Large intestine (tissue), 3 donors: ENCODE data around the gene FSTL4. TPM values are rescaled to one million over a fixed set of nuclear protein-coding genes. Genes with fewer than 3 reads are reported as not detected.

Source experiments
- DNase-seq, 2 donors: peaks; one replicate each; pipeline versions ENCODE4 v3.0.0 to v3.0.0-alpha.2; 2013
- H3K27ac ChIP-seq: one replicate; pipeline ENCODE4 v1.5.1; 2013; ENCODE audit warnings: low read length
- H3K27me3 ChIP-seq: 2 replicates; pipeline ENCODE4 v1.6.1; 2013; ENCODE audit warnings: low read length; ENCODE audit not compliant: control insufficient read depth, insufficient read depth
- H3K36me3 ChIP-seq: 2 replicates; pipeline ENCODE4 v1.6.1; 2013; ENCODE audit warnings: low read length; ENCODE audit not compliant: control insufficient read depth, insufficient read depth
- H3K4me1 ChIP-seq: one replicate; pipeline ENCODE4 v1.6.1; 2013; ENCODE audit warnings: low read length; ENCODE audit not compliant: control insufficient read depth, insufficient read depth
- H3K4me3 ChIP-seq: one replicate; pipeline ENCODE4 v1.5.1; 2013; ENCODE audit warnings: low read length
- H3K9me3 ChIP-seq: one replicate; pipeline ENCODE4 v1.6.1; 2013; ENCODE audit warnings: mild to moderate bottlenecking, low read depth, low read length, moderate library complexity; ENCODE audit not compliant: control insufficient read depth
- WGBS: methylation state at CpG from one replicate; pipeline ENCODE4 v1.1.5; 2013; ENCODE audit warnings: low lambda C conversion rate; ENCODE audit not compliant: insufficient coverage; 5-methylcytosine and 5-hydroxymethylcytosine counted together
- polyA plus RNA-seq: library from polyadenylated mRNA; unstranded; fragments of 120-200 nt; gene quantifications from one replicate; pipeline ENCODE4 v1.2.1, GENCODE V29; 2013

FSTL4 gene
- polyA plus RNA-seq, 1 donor, result 1.4 TPM

DNA sequence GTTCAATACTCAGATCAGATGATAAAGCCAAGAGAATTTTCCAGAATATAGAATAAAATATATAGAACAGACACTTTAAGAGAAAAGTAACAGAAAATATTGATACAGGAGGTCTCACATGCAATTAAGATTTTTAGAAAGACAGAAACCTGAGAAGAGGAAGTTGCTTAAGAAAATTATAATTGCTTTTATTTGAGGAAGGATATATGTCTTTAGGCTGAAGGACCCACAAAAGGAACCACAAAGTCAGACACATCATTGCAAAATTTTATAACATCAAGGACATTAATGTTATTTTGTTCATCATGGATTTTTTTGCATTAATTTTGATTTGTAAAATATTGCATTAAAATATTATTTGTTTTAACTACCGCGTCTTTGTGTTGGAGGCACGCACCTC is 141.5 kb downstream of the FSTL4 start:
- 83% methylated on average over 2 of the region's 3 CpGs for WGBS
- no peak for DNase-seq

GRCh38 chr5:133469846-133470245 is 142.5 kb downstream of the FSTL4 start:
- H3K27ac ChIP-seq, result no peak overlapping the region
- H3K36me3 ChIP-seq, result no peaks in the 10 kb centered on the region
- no peaks in the 10 kb centered on the region for H3K4me1 ChIP-seq
- WGBS, result 93% methylated on average over 3 of the region's 7 CpGs
- no peaks in the 10 kb centered on the region for H3K9me3 ChIP-seq
- no peak for DNase-seq
- peaks cover 8% of the 10 kb centered on the region for H3K27me3 ChIP-seq
- H3K4me3 ChIP-seq, result no peak overlapping the region

More for the DNA sequence above, 141.5 kb downstream of the FSTL4 start:
- H3K27me3 ChIP-seq, result peaks cover 8% of the 10 kb centered on the region
- no peak overlapping the region for H3K4me3 ChIP-seq
- no peaks in the 10 kb centered on the region for H3K9me3 ChIP-seq
- no peaks in the 10 kb centered on the region for H3K4me1 ChIP-seq
- no peak overlapping the region for H3K27ac ChIP-seq
- no peaks in the 10 kb centered on the region for H3K36me3 ChIP-seq

GRCh38 chr5:133469252-133469651 is 143.1 kb downstream of the FSTL4 start:
- WGBS, result 100% methylated on average over 2 of the region's 2 CpGs
- Histone ChIP-seq H3K4me3 (no peak overlapping the region), H3K27ac (no peak overlapping the region), H3K9me3 (no peaks in the 10 kb centered on the region), H3K27me3 (peaks cover 6% of the 10 kb centered on the region), H3K4me1 (no peaks in the 10 kb centered on the region), H3K36me3 (no peaks in the 10 kb centered on the region)
- DNase-seq, result no peak

DNA sequence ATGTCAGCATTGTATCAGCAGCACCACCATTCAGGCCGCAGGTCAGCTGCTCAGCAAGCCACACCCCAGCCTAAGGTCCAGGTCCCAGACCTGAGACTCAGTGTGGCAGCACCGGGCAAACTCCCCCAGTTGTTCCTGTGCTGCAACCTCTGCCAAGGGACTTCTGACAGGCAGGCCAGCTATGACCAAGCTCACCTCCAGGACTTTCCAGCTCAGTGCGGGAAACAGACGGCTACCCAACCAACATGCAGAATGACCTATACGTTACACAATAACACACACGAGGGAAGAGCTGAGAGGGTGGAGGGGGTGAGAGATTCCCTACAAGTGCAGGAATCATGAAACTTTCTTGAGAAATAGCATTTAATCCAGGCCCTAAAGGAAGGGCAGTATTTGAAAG is 143.7 kb downstream of the FSTL4 start:
- Histone ChIP-seq H3K4me3 (no peak overlapping the region), H3K27me3 (peaks cover 3% of the 10 kb centered on the region), H3K9me3 (no peaks in the 10 kb centered on the region), H3K4me1 (no peaks in the 10 kb centered on the region), H3K36me3 (no peaks in the 10 kb centered on the region), H3K27ac (no peak overlapping the region)
- DNase-seq, result no peak
- no CpG with 5 or more reads among the region's 6 CpGs for WGBS

- peaks cover 3% of the 10 kb centered on the region for H3K27me3 ChIP-seq
- no peaks in the 10 kb centered on the region for H3K4me1 ChIP-seq
- no CpG with 5 or more reads among the region's 4 CpGs for WGBS
- DNase-seq, result no peak
- no peak overlapping the region for H3K4me3 ChIP-seq
- H3K9me3 ChIP-seq, result no peaks in the 10 kb centered on the region
- H3K27ac ChIP-seq, result no peak overlapping the region
- no peaks in the 10 kb centered on the region for H3K36me3 ChIP-seq
These were observed 144.4 kb downstream of the FSTL4 start for GRCh38 chr5:133467826-133468463.

- H3K36me3 ChIP-seq, result no peaks in the 10 kb centered on the region
- H3K4me1 ChIP-seq, result no peaks in the 10 kb centered on the region
- no peak overlapping the region for H3K4me3 ChIP-seq
- peak in 1 of 2 donors; percentile 6 for DNase-seq
- peaks cover 3% of the 10 kb centered on the region for H3K27me3 ChIP-seq
- H3K9me3 ChIP-seq, result no peaks in the 10 kb centered on the region
- WGBS, result 80% methylated on average over 1 of the region's 7 CpGs
- no peak overlapping the region for H3K27ac ChIP-seq
These were observed 145.0 kb downstream of the FSTL4 start for GRCh38 chr5:133467335-133467779.

DNA sequence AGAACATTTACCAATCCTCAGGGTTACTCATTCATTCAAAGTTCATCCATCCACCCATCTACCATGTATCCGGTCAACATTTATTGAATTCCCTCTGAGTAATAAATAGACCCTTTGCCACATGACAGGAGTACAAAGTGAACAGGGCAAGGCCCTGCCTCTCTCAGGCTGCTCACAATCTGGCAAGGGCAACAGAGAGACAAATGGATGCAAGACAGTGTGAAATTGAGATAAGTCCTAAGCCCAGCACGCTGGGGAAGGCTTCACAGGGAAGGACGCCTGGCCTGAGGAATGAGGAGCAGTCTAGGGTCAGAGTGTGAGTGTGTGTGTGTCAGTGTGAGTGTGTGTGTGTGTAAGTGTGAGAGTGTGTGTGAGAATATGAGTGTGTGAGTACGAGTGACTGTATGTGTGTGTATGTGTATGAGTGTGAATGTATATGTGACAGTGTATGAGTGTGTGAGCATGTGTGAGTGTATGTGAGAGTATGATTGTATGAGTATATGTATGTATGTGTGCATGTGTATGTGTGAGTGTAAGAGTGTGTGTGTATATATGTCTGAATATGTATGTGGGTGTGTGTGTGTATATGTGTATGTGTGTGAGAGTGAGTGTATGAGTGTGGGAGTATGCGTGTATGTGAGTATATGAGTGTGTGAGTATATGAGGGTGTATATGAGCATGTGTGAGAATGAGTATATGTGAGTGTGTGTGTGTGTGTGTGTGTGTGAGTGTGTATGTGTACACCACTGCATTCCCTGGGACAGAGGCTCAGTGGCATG is 145.6 kb downstream of the FSTL4 start:
- peaks cover 3% of the 10 kb centered on the region for H3K27me3 ChIP-seq
- H3K27ac ChIP-seq, result no peak overlapping the region
- no peaks in the 10 kb centered on the region for H3K9me3 ChIP-seq
- H3K36me3 ChIP-seq, result no peaks in the 10 kb centered on the region
- DNase-seq, result no peak
- no peaks in the 10 kb centered on the region for H3K4me1 ChIP-seq
- no peak overlapping the region for H3K4me3 ChIP-seq
- 100% methylated on average over 1 of the region's 5 CpGs for WGBS

DNA sequence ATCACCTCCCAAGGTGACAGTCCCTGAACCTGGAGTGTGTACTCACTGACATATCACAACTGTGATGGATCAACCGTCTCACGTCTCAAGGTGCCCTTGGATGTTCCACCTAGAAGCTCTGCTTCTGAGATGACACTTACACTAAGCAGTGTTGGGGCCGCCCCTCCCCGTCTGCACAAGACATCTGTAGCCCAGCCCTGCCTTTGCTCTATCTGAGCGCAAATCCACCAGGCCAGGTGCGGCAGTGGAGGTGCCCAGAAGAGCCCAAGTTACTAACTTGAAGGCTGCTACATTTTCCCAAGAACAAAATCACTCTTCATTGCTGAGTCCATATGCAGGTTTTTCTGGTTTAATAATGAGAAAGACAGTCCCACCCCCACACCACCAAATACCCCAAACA is 148.3 kb downstream of the FSTL4 start:
- WGBS, result no CpG with 5 or more reads among the region's 6 CpGs

GRCh38 chr5:133461796-133462516 is 150.4 kb downstream of the FSTL4 start:
- H3K9me3 ChIP-seq, result no peaks in the 10 kb centered on the region
- H3K4me3 ChIP-seq, result no peak overlapping the region
- no CpG with 5 or more reads among the region's 5 CpGs for WGBS
- DNase-seq, result no peak
- H3K27me3 ChIP-seq, result no peaks in the 10 kb centered on the region
- H3K4me1 ChIP-seq, result no peaks in the 10 kb centered on the region
- no peak overlapping the region for H3K27ac ChIP-seq
- H3K36me3 ChIP-seq, result no peaks in the 10 kb centered on the region

More for the DNA sequence above, 148.3 kb downstream of the FSTL4 start:
- peaks cover 2% of the 10 kb centered on the region for H3K27me3 ChIP-seq
- no peaks in the 10 kb centered on the region for H3K9me3 ChIP-seq
- H3K27ac ChIP-seq, result no peak overlapping the region
- H3K36me3 ChIP-seq, result no peaks in the 10 kb centered on the region
- DNase-seq, result no peak
- H3K4me1 ChIP-seq, result no peaks in the 10 kb centered on the region
- H3K4me3 ChIP-seq, result no peak overlapping the region

GRCh38 chr5:133460172-133460758 is 152.1 kb downstream of the FSTL4 start:
- Histone ChIP-seq H3K4me1 (no peaks in the 10 kb centered on the region), H3K27ac (no peak overlapping the region), H3K27me3 (no peaks in the 10 kb centered on the region), H3K36me3 (no peaks in the 10 kb centered on the region), H3K9me3 (no peaks in the 10 kb centered on the region), H3K4me3 (no peak overlapping the region)
- no peak for DNase-seq
- 89% methylated on average over 1 of the region's 12 CpGs for WGBS
